Stimulated activated CD4-positive, alpha-beta T cell treated with anti-CD3 and anti-CD28 coated beads, Interleukin-4, amount 100 ng/mL, for 1 hour (primary cell): Measurements from ENCODE around the gene CCL13.

Source experiments
- DNase-seq: peaks from one replicate; pipeline ENCODE4 v3.0.0-alpha.2; 2020

The CCL13 gene

GRCh38 chr17:34386697-34387550 is 30.6 kb downstream of the CCL13 start:
- no peak for DNase-seq

- DNase-seq = no peak
Observed at GRCh38 chr17:34387566-34387965, 31.3 kb downstream of the CCL13 start.

- no peak for DNase-seq
Observed at GRCh38 chr17:34389126-34389750, 33.0 kb downstream of the CCL13 start.

GRCh38 chr17:34390649-34391048 is 34.4 kb downstream of the CCL13 start:
- no peak for DNase-seq

GRCh38 chr17:34391241-34391640 is 35.0 kb downstream of the CCL13 start:
- no peak for DNase-seq

- DNase-seq = no peak
Observed at GRCh38 chr17:34393401-34393800, 37.1 kb downstream of the CCL13 start.

- DNase-seq = no peak
Observed at GRCh38 chr17:34397265-34397664, 41.0 kb downstream of the CCL13 start.

GRCh38 chr17:34398990-34399389 is 42.7 kb downstream of the CCL13 start:
- DNase-seq = no peak

GRCh38 chr17:34399725-34400124 is 43.4 kb downstream of the CCL13 start:
- DNase-seq = no peak

- DNase-seq = no peak
Observed at GRCh38 chr17:34400301-34400931, 44.1 kb downstream of the CCL13 start.

GRCh38 chr17:34401165-34401564 is 44.9 kb downstream of the CCL13 start:
- DNase-seq = no peak

GRCh38 chr17:34403006-34403405 is 46.7 kb downstream of the CCL13 start:
- no peak for DNase-seq

GRCh38 chr17:34406226-34406625 is 49.9 kb downstream of the CCL13 start:
- no peak for DNase-seq
